SK-N-SH (cell line): ENCODE data around the gene FAM120A. TPM values are rescaled to one million over a fixed set of nuclear protein-coding genes. Genes with fewer than 3 reads are reported as not detected.

Source experiments
- CTCF ChIA-PET: fragments of 300-600, 350-600 bp; formaldehyde crosslinking; extraction: SDS; loops from one replicate; lab custom pipeline; 2021; lab: Yijun Ruan, JAX
- POLR2A ChIA-PET: fragments of 350-600 bp; sonication (Branson Sonifier 250); formaldehyde crosslinking; extraction: SDS; loops from one replicate; lab custom pipeline; 2020; ENCODE audit warnings: antibody characterized with exemption, inconsistent platforms; lab: Yijun Ruan, JAX
- DNase-seq: peaks from one replicate; pipeline ENCODE4 v3.0.0; 2012
- H2AFZ ChIP-seq: fragments of 200-600 bp; sonication (generic); 2 replicates; pipeline ENCODE4 v1.8.1; 2016; ENCODE audit warnings: antibody characterized with exemption, mild to moderate bottlenecking, low read depth
- H3F3A ChIP-seq: fragments of 200-600 bp; sonication (generic); replicated peaks from 2 replicates; pipeline ENCODE3; 2016; ENCODE audit warnings: antibody characterized with exemption, mild to moderate bottlenecking; ENCODE audit not compliant: insufficient read depth
- H3K27ac ChIP-seq, 2 experiments: fragments of 200-500 bp in 1 of 2; fragments of 200-600 bp in 1 of 2; sonication (Bioruptor generic) in 1 of 2; sonication (generic), shearing (Covaris generic) in 1 of 2; 2 replicates each; pipeline versions ENCODE4 v1.5.1 to v1.6.1; 2014 to 2016; ENCODE audit warnings: low read depth in 2 of 2, inconsistent platforms in 1 of 2, low read length in 1 of 2, mild to moderate bottlenecking in 1 of 2, mixed read lengths in 1 of 2
- H3K27me3 ChIP-seq: fragments of 200-600 bp; sonication (generic), shearing (Covaris generic); 2 replicates; pipeline ENCODE4 v1.6.1; 2016; ENCODE audit warnings: mixed run types; ENCODE audit not compliant: insufficient read depth
- H3K36me3 ChIP-seq, 2 experiments: fragments of 200-500 bp in 1 of 2; fragments of 200-600 bp in 1 of 2; sonication (Bioruptor generic) in 1 of 2; sonication (generic) in 1 of 2; replicated peaks in 1 of 2; 2 replicates each; pipeline versions ENCODE3 to v1.5.1; 2014 to 2016; ENCODE audit warnings: low read length in 1 of 2, mild to moderate bottlenecking in 1 of 2; ENCODE audit not compliant: insufficient read depth in 2 of 2, control insufficient read depth in 1 of 2
- H3K4me1 ChIP-seq, 2 experiments: fragments of 200-500 bp in 1 of 2; fragments of 200-600 bp in 1 of 2; sonication (Bioruptor generic) in 1 of 2; sonication (generic), shearing (Covaris generic) in 1 of 2; 2 replicates each; pipeline versions ENCODE4 v1.5.1 to v1.6.1; 2014 to 2016; ENCODE audit warnings: low read depth in 1 of 2, low read length in 1 of 2, mixed run types in 1 of 2; ENCODE audit not compliant: insufficient read depth in 2 of 2, control insufficient read depth in 1 of 2
- H3K4me2 ChIP-seq: fragments of 200-600 bp; sonication (generic), shearing (Covaris generic); 2 replicates; pipeline ENCODE4 v1.6.1; 2017; ENCODE audit warnings: mixed run types
- H3K4me3 ChIP-seq, 2 experiments: fragments of 200-500 bp in 1 of 2; fragments of 200-600 bp in 1 of 2; sonication (Bioruptor generic) in 1 of 2; sonication (generic), shearing (Covaris generic) in 1 of 2; 2 replicates each; pipeline versions ENCODE4 v1.5.1 to v1.8.1; 2014 to 2016; ENCODE audit warnings: low read depth in 2 of 2, inconsistent platforms in 1 of 2, low read length in 1 of 2, mild to moderate bottlenecking in 1 of 2, mixed read lengths in 1 of 2, moderate library complexity in 1 of 2
- H3K79me2 ChIP-seq: fragments of 200-600 bp; sonication (generic); 2 replicates; pipeline ENCODE4 v1.8.1; 2017; ENCODE audit warnings: mild to moderate bottlenecking; ENCODE audit not compliant: insufficient read depth
- H3K9ac ChIP-seq: fragments of 200-600 bp; sonication (generic); 2 replicates; pipeline ENCODE4 v1.6.1; 2017; ENCODE audit warnings: mixed run types
- H3K9me2 ChIP-seq: fragments of 200-600 bp; sonication (generic); 2 replicates; pipeline ENCODE4 v1.6.1; 2017; ENCODE audit warnings: mixed run types
- H3K9me3 ChIP-seq: fragments of 200-600 bp; sonication (generic); 2 replicates; pipeline ENCODE4 v1.6.1; 2017; ENCODE audit warnings: mixed run types, mild to moderate bottlenecking, moderate library complexity
- H4K20me1 ChIP-seq: fragments of 200-600 bp; sonication (generic); 2 replicates; pipeline ENCODE4 v1.6.1; 2017; ENCODE audit warnings: mild to moderate bottlenecking, mixed run types; ENCODE audit not compliant: insufficient read depth
- CHD2 ChIP-seq: fragments of 150-350 bp; IDR thresholded peaks from 2 replicates; pipeline ENCODE4 v1.6.1; 2018; ENCODE audit warnings: low read length; ENCODE audit not compliant: partially characterized antibody
- ELF1 ChIP-seq: IDR thresholded peaks from 2 replicates; pipeline ENCODE4 v1.4.0; 2012
- FOXJ3 ChIP-seq: sonication (generic); formaldehyde crosslinking; IDR thresholded peaks from 2 replicates; pipeline ENCODE4 v1.5.1; 2020; ENCODE audit warnings: mild to moderate bottlenecking, missing genetic modification reagents
- FOXM1 ChIP-seq: IDR thresholded peaks from 2 replicates; pipeline ENCODE4 v1.4.0; 2012; ENCODE audit warnings: low read depth, mild to moderate bottlenecking
- MXI1 ChIP-seq: IDR thresholded peaks from 2 replicates; pipeline ENCODE4 v1.6.1; 2012; ENCODE audit warnings: mild to moderate bottlenecking, low read depth, low read length, improper control_type of control experiment
- NFIC ChIP-seq: IDR thresholded peaks from 2 replicates; pipeline ENCODE4 v1.4.0; 2012; ENCODE audit warnings: borderline replicate concordance
- NRF1 ChIP-seq: IDR thresholded peaks from 2 replicates; pipeline ENCODE4 v1.6.1; 2012; ENCODE audit warnings: low read depth, mild to moderate bottlenecking, low read length
- POLR2AphosphoS5 ChIP-seq: IDR thresholded peaks from 2 replicates; pipeline ENCODE4 v1.6.1; 2012; ENCODE audit warnings: low read depth, low read length
- RAD21 ChIP-seq: IDR thresholded peaks from 2 replicates; pipeline ENCODE4 v1.6.1; 2012; ENCODE audit warnings: mild to moderate bottlenecking, low read length
- RCOR1 ChIP-seq: fragments of 150-350 bp; IDR thresholded peaks from 2 replicates; pipeline ENCODE4 v1.6.1; 2017; ENCODE audit warnings: antibody characterized with exemption, low read length
- RFX5 ChIP-seq: IDR thresholded peaks from 2 replicates; pipeline ENCODE4 v1.6.1; 2012; ENCODE audit warnings: mild to moderate bottlenecking, improper control_type of control experiment, low read length
- SIN3A ChIP-seq: IDR thresholded peaks from 2 replicates; pipeline ENCODE4 v1.6.1; 2012; ENCODE audit warnings: low read depth, mild to moderate bottlenecking, low read length, moderate library complexity, borderline replicate concordance
- SMC3 ChIP-seq: IDR thresholded peaks from 2 replicates; pipeline ENCODE4 v1.6.1; 2012; ENCODE audit warnings: low read depth, low read length, improper control_type of control experiment
- TCF12 ChIP-seq: IDR thresholded peaks from 2 replicates; pipeline ENCODE4 v1.4.0; 2012
- WGBS: methylation state at CpG from one replicate; pipeline ENCODE4 v1.1.6; 2017; ENCODE audit warnings: low lambda C conversion rate; 5-methylcytosine and 5-hydroxymethylcytosine counted together
- polyA plus RNA-seq, 3 experiments: library from polyadenylated mRNA; depleted of rRNA; stranded (reverse); fragments of >200 nt; gene quantifications; 2 replicates each; pipeline ENCODE4 v1.2.3, GENCODE V29; 2012
- TF ChIP-seq, protein P1 (sequence below): IDR thresholded peaks from 2 replicates; pipeline ENCODE4 v1.6.1; 2012; ENCODE audit warnings: mild to moderate bottlenecking, low read depth, low read length, moderate library complexity
- TF ChIP-seq, protein P2 (sequence below): fragments of 150-350 bp; IDR thresholded peaks from 2 replicates; pipeline ENCODE4 v1.6.1; 2016; ENCODE audit warnings: mild to moderate bottlenecking, low read depth, low read length
- TF ChIP-seq, protein P3 (sequence below): fragments of 200-600 bp; sonication (generic); IDR thresholded peaks from 2 replicates; pipeline ENCODE4 v1.6.1; 2017; ENCODE audit warnings: antibody characterized with exemption, mild to moderate bottlenecking, moderate library complexity
- TF ChIP-seq, protein P4 (sequence below): IDR thresholded peaks from 2 replicates; pipeline ENCODE4 v1.4.0; 2012; ENCODE audit warnings: low read depth, borderline replicate concordance
- TF ChIP-seq, protein P5 (sequence below): fragments of 150-350 bp; IDR thresholded peaks from 2 replicates; pipeline ENCODE4 v1.6.1; 2017; ENCODE audit warnings: antibody characterized with exemption, low read length, low read depth, borderline replicate concordance

Gene FAM120A
- polyA plus RNA-seq, 1 of the 3 experiments (the other 2 are of a cell fraction), result 58.6 TPM

DNA sequence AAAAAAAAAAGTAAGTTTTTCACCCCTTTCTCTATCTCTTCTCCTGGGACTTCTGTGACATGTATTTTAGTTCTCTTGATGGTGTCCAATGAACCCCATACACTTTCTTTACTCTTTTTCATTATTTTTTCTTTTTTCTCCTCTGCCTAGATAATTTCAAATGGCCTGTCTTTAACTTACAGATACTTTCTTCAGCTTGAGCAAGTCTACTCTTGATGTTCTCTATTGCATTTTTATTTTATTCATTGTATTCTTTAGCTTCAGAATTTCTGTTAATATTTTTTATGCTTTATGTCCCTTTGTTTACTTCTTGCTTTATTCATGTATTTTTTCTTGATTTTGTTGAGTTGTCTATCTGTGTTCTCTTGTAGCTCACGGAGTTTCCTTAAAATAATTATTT, 32.5 kb upstream of the FAM120A start:
- Histone ChIP-seq H3K4me3 (no peak overlapping the region), H3K27ac (no peak overlapping the region), H3K9me3 (no peaks in the 10 kb centered on the region), H3K36me3 (no peaks in the 10 kb centered on the region), H2AFZ (no peak overlapping the region), H4K20me1 (no peaks in the 10 kb centered on the region), H3F3A (no peaks in the 10 kb centered on the region), H3K4me1 (no peaks in the 10 kb centered on the region), H3K9me2 (no peaks in the 10 kb centered on the region), H3K79me2 (no peaks in the 10 kb centered on the region), H3K4me2 (no peak overlapping the region), H3K27me3 (no peaks in the 10 kb centered on the region), H3K9ac (no peak overlapping the region)
- TF ChIP-seq, protein P1, sequence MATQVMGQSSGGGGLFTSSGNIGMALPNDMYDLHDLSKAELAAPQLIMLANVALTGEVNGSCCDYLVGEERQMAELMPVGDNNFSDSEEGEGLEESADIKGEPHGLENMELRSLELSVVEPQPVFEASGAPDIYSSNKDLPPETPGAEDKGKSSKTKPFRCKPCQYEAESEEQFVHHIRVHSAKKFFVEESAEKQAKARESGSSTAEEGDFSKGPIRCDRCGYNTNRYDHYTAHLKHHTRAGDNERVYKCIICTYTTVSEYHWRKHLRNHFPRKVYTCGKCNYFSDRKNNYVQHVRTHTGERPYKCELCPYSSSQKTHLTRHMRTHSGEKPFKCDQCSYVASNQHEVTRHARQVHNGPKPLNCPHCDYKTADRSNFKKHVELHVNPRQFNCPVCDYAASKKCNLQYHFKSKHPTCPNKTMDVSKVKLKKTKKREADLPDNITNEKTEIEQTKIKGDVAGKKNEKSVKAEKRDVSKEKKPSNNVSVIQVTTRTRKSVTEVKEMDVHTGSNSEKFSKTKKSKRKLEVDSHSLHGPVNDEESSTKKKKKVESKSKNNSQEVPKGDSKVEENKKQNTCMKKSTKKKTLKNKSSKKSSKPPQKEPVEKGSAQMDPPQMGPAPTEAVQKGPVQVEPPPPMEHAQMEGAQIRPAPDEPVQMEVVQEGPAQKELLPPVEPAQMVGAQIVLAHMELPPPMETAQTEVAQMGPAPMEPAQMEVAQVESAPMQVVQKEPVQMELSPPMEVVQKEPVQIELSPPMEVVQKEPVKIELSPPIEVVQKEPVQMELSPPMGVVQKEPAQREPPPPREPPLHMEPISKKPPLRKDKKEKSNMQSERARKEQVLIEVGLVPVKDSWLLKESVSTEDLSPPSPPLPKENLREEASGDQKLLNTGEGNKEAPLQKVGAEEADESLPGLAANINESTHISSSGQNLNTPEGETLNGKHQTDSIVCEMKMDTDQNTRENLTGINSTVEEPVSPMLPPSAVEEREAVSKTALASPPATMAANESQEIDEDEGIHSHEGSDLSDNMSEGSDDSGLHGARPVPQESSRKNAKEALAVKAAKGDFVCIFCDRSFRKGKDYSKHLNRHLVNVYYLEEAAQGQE, result no peak
- no peak for TF ChIP-seq RCOR1
- no peak for TF ChIP-seq POLR2AphosphoS5
- TF ChIP-seq NRF1, result no peak
- TF ChIP-seq, protein P2, sequence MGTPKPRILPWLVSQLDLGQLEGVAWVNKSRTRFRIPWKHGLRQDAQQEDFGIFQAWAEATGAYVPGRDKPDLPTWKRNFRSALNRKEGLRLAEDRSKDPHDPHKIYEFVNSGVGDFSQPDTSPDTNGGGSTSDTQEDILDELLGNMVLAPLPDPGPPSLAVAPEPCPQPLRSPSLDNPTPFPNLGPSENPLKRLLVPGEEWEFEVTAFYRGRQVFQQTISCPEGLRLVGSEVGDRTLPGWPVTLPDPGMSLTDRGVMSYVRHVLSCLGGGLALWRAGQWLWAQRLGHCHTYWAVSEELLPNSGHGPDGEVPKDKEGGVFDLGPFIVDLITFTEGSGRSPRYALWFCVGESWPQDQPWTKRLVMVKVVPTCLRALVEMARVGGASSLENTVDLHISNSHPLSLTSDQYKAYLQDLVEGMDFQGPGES, result no peak
- TF ChIP-seq CHD2, result no peak
- no peak for TF ChIP-seq RAD21
- no peak for TF ChIP-seq RFX5
- no peak for TF ChIP-seq NFIC
- TF ChIP-seq, protein P3, sequence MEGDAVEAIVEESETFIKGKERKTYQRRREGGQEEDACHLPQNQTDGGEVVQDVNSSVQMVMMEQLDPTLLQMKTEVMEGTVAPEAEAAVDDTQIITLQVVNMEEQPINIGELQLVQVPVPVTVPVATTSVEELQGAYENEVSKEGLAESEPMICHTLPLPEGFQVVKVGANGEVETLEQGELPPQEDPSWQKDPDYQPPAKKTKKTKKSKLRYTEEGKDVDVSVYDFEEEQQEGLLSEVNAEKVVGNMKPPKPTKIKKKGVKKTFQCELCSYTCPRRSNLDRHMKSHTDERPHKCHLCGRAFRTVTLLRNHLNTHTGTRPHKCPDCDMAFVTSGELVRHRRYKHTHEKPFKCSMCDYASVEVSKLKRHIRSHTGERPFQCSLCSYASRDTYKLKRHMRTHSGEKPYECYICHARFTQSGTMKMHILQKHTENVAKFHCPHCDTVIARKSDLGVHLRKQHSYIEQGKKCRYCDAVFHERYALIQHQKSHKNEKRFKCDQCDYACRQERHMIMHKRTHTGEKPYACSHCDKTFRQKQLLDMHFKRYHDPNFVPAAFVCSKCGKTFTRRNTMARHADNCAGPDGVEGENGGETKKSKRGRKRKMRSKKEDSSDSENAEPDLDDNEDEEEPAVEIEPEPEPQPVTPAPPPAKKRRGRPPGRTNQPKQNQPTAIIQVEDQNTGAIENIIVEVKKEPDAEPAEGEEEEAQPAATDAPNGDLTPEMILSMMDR, result no peak
- TF ChIP-seq ELF1, result no peak
- TF ChIP-seq, protein P4, sequence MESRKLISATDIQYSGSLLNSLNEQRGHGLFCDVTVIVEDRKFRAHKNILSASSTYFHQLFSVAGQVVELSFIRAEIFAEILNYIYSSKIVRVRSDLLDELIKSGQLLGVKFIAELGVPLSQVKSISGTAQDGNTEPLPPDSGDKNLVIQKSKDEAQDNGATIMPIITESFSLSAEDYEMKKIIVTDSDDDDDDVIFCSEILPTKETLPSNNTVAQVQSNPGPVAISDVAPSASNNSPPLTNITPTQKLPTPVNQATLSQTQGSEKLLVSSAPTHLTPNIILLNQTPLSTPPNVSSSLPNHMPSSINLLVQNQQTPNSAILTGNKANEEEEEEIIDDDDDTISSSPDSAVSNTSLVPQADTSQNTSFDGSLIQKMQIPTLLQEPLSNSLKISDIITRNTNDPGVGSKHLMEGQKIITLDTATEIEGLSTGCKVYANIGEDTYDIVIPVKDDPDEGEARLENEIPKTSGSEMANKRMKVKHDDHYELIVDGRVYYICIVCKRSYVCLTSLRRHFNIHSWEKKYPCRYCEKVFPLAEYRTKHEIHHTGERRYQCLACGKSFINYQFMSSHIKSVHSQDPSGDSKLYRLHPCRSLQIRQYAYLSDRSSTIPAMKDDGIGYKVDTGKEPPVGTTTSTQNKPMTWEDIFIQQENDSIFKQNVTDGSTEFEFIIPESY, result no peak
- no peak for TF ChIP-seq TCF12
- TF ChIP-seq SIN3A, result no peak
- TF ChIP-seq FOXJ3 (CRISPR knock-in tag), result no peak
- no peak for TF ChIP-seq SMC3
- TF ChIP-seq, protein P5, sequence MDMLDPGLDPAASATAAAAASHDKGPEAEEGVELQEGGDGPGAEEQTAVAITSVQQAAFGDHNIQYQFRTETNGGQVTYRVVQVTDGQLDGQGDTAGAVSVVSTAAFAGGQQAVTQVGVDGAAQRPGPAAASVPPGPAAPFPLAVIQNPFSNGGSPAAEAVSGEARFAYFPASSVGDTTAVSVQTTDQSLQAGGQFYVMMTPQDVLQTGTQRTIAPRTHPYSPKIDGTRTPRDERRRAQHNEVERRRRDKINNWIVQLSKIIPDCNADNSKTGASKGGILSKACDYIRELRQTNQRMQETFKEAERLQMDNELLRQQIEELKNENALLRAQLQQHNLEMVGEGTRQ, result no peak
- no peak for TF ChIP-seq FOXM1
- TF ChIP-seq MXI1, result no peak
- ChIA-PET CTCF (no interaction called here), POLR2A (no interaction called here)
- 7% methylated on average over 1 of the region's 1 CpG for WGBS
- DNase-seq, result no peak
